Retinal pigment epithelial cell (primary cell): Measurements from ENCODE around the gene TAF8.
"Not testable (repeated sequence)": the region's sequence is repeated elsewhere in the genome, so short reads cannot be mapped to it uniquely, and the experiment has no call there.

Experiments
- DNase-seq: peaks from one replicate; pipeline ENCODE4 v3.0.0-alpha.2; 2010; ENCODE audit warnings: low read depth
- H3K4me3 ChIP-seq: 2 replicates; pipeline ENCODE4 v1.5.1; 2011; ENCODE audit warnings: mild to moderate bottlenecking, low read length, control low read depth, moderate library complexity
- TF ChIP-seq, protein P1 (sequence below): conservative IDR thresholded peaks from 2 replicates; pipeline ENCODE4 v1.5.1; 2011; ENCODE audit warnings: low read depth, low read length, control low read depth, inconsistent platforms

Gene TAF8, protein sequence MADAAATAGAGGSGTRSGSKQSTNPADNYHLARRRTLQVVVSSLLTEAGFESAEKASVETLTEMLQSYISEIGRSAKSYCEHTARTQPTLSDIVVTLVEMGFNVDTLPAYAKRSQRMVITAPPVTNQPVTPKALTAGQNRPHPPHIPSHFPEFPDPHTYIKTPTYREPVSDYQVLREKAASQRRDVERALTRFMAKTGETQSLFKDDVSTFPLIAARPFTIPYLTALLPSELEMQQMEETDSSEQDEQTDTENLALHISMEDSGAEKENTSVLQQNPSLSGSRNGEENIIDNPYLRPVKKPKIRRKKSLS

DNA sequence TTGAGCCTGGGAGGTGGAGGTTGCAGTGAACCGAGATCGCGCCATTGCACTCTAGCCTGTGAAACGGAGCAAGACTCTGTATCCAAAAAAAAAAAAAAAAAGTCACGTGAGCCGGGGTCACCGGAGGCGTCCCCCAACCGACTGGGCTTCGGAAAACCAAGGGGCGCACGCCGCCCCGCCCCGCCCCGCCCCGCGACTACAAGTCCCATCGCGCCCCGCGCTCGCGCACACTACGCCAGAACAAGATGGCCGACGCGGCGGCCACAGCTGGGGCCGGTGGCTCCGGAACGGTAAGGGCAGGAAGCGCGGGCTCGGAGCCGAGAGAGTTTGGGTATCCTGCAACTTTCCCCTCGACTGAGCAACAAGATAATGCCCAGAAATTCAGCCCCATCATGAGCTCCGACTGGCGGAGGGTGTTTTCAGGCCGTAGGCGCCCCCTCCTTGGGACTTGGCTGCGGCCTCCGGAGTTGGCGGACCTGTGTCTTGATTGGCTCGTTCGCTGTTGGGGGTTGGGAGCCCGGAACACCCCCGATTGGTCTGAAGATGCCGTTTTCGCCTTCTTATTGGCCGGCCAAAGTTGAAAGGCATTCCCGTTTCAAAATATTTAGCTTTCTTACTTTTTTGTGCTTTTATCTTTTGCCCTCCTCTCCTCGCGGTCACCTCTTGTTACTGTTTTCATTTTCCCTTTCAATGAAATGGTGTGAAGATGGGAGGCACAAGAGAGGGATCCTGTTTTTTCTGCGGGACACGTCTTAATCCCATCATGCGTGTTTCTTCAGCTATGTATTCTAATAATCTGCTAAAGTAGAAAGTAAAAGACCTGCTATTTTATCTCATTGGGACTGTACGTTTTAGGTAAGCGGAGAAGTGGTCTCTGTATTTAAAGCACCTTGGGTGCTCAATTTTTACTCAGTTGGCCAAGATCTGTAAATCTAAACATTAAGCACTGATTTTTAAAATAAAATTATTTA, at the start of gene TAF8:
Gene TAF8, plus strand, starts transcription at position 228 of the 971 bp plus-strand sequence. Its CDS starts 18 bp downstream, at position 246.
- TF ChIP-seq, protein P1, sequence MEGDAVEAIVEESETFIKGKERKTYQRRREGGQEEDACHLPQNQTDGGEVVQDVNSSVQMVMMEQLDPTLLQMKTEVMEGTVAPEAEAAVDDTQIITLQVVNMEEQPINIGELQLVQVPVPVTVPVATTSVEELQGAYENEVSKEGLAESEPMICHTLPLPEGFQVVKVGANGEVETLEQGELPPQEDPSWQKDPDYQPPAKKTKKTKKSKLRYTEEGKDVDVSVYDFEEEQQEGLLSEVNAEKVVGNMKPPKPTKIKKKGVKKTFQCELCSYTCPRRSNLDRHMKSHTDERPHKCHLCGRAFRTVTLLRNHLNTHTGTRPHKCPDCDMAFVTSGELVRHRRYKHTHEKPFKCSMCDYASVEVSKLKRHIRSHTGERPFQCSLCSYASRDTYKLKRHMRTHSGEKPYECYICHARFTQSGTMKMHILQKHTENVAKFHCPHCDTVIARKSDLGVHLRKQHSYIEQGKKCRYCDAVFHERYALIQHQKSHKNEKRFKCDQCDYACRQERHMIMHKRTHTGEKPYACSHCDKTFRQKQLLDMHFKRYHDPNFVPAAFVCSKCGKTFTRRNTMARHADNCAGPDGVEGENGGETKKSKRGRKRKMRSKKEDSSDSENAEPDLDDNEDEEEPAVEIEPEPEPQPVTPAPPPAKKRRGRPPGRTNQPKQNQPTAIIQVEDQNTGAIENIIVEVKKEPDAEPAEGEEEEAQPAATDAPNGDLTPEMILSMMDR, result peak; percentile 2
- peak within 1 kb of the TSS; percentile 94 for H3K4me3 ChIP-seq
- peak; percentile 76 for DNase-seq

DNA sequence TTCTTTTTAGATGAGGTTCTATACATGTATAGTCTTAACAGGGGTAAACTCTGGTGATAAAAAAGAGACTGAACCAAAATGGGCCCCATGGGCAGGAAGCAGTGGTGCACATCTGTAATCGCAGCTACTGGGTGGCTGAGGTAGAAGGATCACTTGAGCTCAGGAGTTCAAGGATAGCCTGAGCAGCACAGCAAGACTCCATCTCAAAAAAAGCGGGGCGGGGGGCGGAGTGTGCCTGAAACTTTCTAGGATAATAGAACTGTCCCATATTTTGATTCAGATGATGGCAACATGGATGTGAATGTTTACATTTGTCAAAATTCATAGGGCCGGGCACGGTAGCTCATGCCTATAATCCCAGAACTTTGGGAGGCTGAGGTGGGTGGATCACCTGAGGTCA, 48.8 kb upstream of the TAF8 start:
- DNase-seq, result no peak
- no peak overlapping the region for H3K4me3 ChIP-seq
- TF ChIP-seq, protein P1, result no peak

DNA sequence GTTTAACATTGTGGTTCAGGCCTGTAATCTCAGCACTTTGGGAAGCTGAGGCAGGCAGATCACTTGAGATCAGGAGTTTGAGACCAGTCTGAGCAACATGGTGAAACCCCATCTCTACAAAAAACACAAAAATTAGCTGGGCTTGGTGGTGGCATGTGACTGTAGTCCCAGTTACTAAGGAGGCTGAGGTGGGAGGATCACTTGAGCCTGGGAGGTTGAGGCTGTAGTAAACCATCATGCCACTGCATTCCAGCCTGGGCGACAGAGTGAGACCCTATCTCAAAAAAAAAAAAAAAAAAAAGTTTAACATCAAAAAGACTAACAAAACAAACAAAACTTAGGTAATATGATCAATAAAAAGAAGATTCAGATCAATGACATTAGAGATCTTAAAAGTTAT, 46.7 kb upstream of the TAF8 start:
- not testable (repeated sequence) for DNase-seq, H3K4me3 ChIP-seq

DNA sequence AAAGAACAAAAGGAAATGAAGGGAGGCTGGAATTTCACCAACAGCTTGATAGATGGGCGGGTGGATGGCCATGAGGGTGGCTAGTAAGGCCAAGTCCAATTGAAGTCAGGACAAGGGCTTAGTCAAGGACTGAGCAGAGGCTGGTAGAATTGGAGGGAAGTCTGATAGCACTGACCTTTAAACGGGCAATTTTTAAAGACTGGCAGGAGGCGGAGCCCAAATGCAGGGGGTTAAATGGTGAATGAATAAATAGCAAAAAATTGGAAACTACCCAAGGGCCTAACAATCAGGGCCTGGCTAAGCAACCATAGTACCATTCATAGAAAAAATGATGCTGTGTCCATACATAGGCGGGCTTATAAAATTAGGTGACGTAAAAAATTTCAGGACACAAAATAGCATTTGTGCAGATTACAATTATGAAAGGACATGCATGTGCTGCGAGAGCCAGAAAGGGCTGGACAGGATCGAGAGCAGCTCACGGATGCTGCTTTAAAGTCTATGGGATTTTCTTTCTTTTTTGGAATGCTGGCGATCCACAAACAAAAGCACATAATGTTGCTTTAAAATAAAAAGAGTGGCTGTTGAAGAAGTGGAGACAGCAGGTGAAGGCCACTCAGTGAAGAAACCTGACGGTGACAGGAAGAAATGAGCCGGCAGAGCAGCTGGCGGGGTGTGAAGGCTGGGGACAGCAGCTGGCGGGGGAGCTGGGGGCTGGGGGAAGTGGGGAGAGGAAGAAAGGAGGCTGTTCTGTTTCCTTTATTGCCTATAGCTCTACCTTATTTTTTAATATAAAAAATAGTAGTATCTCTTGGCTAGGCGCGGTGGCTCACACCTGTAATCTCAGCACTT, 42.8 kb upstream of the TAF8 start:
- TF ChIP-seq, protein P1, result no peak
- no peak overlapping the region for H3K4me3 ChIP-seq

DNA sequence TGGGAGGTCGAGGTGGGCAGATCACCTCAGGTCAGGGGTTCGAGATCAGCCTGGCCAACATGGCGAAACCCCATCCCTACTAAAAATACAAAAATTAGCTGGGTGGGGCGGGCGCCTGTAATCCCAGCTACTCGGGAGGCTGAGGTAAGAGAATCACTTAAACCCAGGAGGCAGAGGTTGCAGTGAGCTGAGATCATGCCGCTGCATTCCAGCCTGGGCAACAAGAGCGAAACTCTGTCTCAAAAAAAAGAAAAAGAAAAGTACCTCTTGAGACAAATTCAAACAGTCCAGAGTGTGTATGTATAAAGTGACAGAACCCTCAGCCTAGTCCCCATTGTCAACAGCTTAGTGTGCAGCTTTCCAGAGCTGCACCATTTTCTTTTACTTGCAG, 42.2 kb upstream of the TAF8 start:
- H3K4me3 ChIP-seq, DNase-seq: not testable (repeated sequence)

More for the DNA sequence above, 42.8 kb upstream of the TAF8 start:
- no peak for DNase-seq

DNA sequence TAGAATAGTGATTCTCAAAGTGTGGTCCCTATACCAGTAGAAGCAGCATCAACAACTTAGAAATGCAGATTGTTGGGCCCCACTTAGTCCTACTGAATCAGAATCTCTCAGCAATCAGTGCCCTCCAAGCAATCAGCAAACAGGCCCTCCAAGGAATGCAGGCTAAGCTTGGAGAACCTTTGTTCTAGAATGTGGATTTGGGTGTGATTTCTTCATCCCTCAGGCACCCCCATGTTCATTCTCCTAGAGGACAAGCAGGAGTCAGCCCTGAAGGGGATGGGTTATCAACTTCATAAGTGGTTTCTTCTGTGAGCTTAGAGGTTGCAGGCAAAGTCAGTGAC, 40.5 kb upstream of the TAF8 start:
- TF ChIP-seq, protein P1, result no peak
- no peak for DNase-seq
- no peak overlapping the region for H3K4me3 ChIP-seq

DNA sequence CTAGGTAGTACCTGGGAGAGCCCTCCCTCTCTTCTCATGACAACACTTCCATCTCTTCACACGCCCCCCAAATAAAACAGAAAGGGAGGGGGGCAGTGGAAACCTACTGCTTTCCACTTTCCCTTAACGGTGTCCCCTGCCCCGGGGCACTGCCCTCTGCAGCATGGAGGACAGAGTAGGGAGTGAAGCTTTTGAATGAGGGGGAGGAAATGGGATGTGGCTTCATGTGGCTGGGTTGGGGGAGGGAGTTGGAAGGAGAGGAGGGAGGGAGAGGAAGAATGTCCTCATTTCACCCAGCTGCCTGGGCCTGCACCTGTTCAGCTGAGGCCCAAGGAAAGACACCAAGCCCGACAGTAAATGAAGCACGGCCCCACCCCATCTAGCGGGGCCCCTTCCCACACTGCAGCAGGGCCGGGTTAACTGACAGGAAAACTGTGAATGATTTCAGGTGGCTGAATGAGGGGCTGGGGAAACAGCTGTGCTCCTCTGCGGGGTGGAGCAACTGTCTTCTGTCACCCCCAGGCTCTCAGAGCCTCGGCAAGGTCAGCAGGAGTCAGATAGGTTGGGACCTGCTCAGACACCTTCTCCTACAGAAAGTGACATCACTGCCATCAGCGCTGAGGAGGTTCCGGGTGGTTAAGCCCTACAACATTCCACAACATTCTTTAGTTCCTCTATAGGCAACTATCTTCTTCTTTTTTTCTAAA, 40.0 kb upstream of the TAF8 start:
- TF ChIP-seq, protein P1, result no peak
- DNase-seq, result no peak
- H3K4me3 ChIP-seq, result no peak overlapping the region
